GM21515 (cell line): ENCODE data around the gene CADM1.
"Not testable (repeated sequence)": the region's sequence is repeated elsewhere in the genome, so short reads cannot be mapped to it uniquely, and the experiment has no call there.

Experiments used
- ATAC-seq: cut with Tn5 transposase; IDR thresholded peaks from one replicate; pipeline ENCODE4 v1.9.1; 2021; ENCODE audit not compliant: unreplicated experiment

Gene CADM1

GRCh38 chr11:115481528-115481927 is 22.7 kb downstream of the CADM1 start:
- ATAC-seq, result no peak

- no peak for ATAC-seq
These were observed 23.6 kb downstream of the CADM1 start for GRCh38 chr11:115480611-115481010.

- no peak for ATAC-seq
These were observed 26.8 kb downstream of the CADM1 start for GRCh38 chr11:115477410-115477809.

- no peak for ATAC-seq
These were observed 27.5 kb downstream of the CADM1 start for GRCh38 chr11:115476463-115477286.

GRCh38 chr11:115475564-115475963 is 28.7 kb downstream of the CADM1 start:
- ATAC-seq, result no peak

- ATAC-seq, result not testable (repeated sequence)
These were observed 29.9 kb downstream of the CADM1 start for GRCh38 chr11:115474306-115474705.

- ATAC-seq, result no peak
These were observed 31.0 kb downstream of the CADM1 start for GRCh38 chr11:115473167-115473566.

- no peak for ATAC-seq
These were observed 32.8 kb downstream of the CADM1 start for GRCh38 chr11:115471367-115471766.

GRCh38 chr11:115470928-115471327 is 33.3 kb downstream of the CADM1 start:
- ATAC-seq, result no peak

- peak; percentile 84 for ATAC-seq
These were observed 34.9 kb downstream of the CADM1 start for GRCh38 chr11:115469361-115469760.

GRCh38 chr11:115466122-115466521 is 38.1 kb downstream of the CADM1 start:
- ATAC-seq, result no peak

GRCh38 chr11:115464269-115464668 is 39.9 kb downstream of the CADM1 start:
- ATAC-seq, result no peak

- no peak for ATAC-seq
These were observed 40.6 kb downstream of the CADM1 start for GRCh38 chr11:115463606-115464005.

GRCh38 chr11:115462757-115463156 is 41.5 kb downstream of the CADM1 start:
- no peak for ATAC-seq

- no peak for ATAC-seq
These were observed 42.1 kb downstream of the CADM1 start for GRCh38 chr11:115462004-115462541.

- no peak for ATAC-seq
These were observed 43.7 kb downstream of the CADM1 start for GRCh38 chr11:115460512-115460911.

GRCh38 chr11:115459563-115459962 is 44.7 kb downstream of the CADM1 start:
- no peak for ATAC-seq

GRCh38 chr11:115458877-115459276 is 45.3 kb downstream of the CADM1 start:
- ATAC-seq, result no peak

- ATAC-seq, result no peak
These were observed 48.2 kb downstream of the CADM1 start for GRCh38 chr11:115456019-115456418.

- no peak for ATAC-seq
These were observed 48.6 kb downstream of the CADM1 start for GRCh38 chr11:115455613-115456012.

- ATAC-seq, result no peak
These were observed 49.7 kb downstream of the CADM1 start for GRCh38 chr11:115454525-115454924.

- no peak for ATAC-seq
These were observed 50.3 kb downstream of the CADM1 start for GRCh38 chr11:115453693-115454490.
